ENCODE measurements around the gene RDH11.
A peak's percentile ranks its signal among the peaks of the same experiment; 100 is the strongest.

- TF ChIP-seq, protein P1, sequence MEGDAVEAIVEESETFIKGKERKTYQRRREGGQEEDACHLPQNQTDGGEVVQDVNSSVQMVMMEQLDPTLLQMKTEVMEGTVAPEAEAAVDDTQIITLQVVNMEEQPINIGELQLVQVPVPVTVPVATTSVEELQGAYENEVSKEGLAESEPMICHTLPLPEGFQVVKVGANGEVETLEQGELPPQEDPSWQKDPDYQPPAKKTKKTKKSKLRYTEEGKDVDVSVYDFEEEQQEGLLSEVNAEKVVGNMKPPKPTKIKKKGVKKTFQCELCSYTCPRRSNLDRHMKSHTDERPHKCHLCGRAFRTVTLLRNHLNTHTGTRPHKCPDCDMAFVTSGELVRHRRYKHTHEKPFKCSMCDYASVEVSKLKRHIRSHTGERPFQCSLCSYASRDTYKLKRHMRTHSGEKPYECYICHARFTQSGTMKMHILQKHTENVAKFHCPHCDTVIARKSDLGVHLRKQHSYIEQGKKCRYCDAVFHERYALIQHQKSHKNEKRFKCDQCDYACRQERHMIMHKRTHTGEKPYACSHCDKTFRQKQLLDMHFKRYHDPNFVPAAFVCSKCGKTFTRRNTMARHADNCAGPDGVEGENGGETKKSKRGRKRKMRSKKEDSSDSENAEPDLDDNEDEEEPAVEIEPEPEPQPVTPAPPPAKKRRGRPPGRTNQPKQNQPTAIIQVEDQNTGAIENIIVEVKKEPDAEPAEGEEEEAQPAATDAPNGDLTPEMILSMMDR (IDR thresholded peaks at IDR 0.05) = peak in 3 of 4 experiments; percentile 10 to 40 (median 33)
- TF ChIP-seq POLR2AphosphoS5 (IDR thresholded peaks at IDR 0.05) (peak; percentile 54), POLR2A (IDR thresholded peaks at IDR 0.05) (peak; percentile 33)
Observed at GRCh38 chr14:67674139-67674479, 21.5 kb downstream of the RDH11 start.

Data from prostate gland (tissue), 2 donors.